Right lobe of liver (tissue), 6 donors: ENCODE measurements around the gene HECTD1. TPM values are rescaled to one million over a fixed set of nuclear protein-coding genes. Genes with fewer than 3 reads are reported as not detected.

Source experiments
- ATAC-seq, 4 donors: fragments of 200-7000 bp; cut with Tn5 transposase; one replicate each; pipeline ENCODE4 v1.9.1; 2020; ENCODE audit warnings: mild to moderate bottlenecking in 4 of 4, moderate library complexity in 4 of 4
- DNase-seq, 3 donors: peaks; one replicate each; pipeline ENCODE4 v3.0.0-alpha.2; 2020
- H3K27ac ChIP-seq, 3 donors: fragments of 200-600 bp; one replicate each; pipeline ENCODE4 v1.8.0; 2022
- H3K27me3 ChIP-seq, 2 donors: fragments of 200-600 bp; one replicate each; pipeline ENCODE4 v1.8.0; 2022
- H3K36me3 ChIP-seq, 4 donors: fragments of 200-600 bp; sonication (generic) in 1 of 4; one replicate each; pipeline versions ENCODE4 v1.5.1 to v1.8.0; 2017 to 2022; ENCODE audit warnings: control low read depth in 1 of 4
- H3K4me1 ChIP-seq, 4 donors: fragments of 200-600 bp; sonication (generic) in 1 of 4; one replicate each; pipeline versions ENCODE4 v1.5.1 to v1.8.0; 2017 to 2022; ENCODE audit warnings: control low read depth in 1 of 4
- H3K4me3 ChIP-seq, 3 donors: fragments of 200-600 bp; one replicate each; pipeline ENCODE4 v1.8.0; 2022
- H3K9me3 ChIP-seq, 4 donors: fragments of 200-600 bp; sonication (generic) in 1 of 4; one replicate each; pipeline versions ENCODE4 v1.5.1 to v1.8.0; 2017 to 2022; ENCODE audit warnings: control low read depth in 1 of 4
- CTCF ChIP-seq, 4 donors: fragments of 200-600 bp in 3 of 4; fragments of 450-650 bp in 1 of 4; IDR thresholded peaks; one replicate each; pipeline versions ENCODE4 v1.5.1 to v1.8.0; 2016 to 2022; ENCODE audit warnings: antibody characterized with exemption in 4 of 4, mild to moderate bottlenecking in 2 of 4
- POLR2A ChIP-seq: fragments of 450-650 bp; IDR thresholded peaks from one replicate; pipeline ENCODE4 v1.6.1; 2017; ENCODE audit warnings: antibody characterized with exemption, mild to moderate bottlenecking
- WGBS: methylation state at CpG from one replicate; pipeline ENCODE4 v1.1.6; 2018; ENCODE audit warnings: low coverage, low lambda C conversion rate; ENCODE audit not compliant: insufficient coverage; ENCODE audit errors: missing lambda C conversion rate; 5-methylcytosine and 5-hydroxymethylcytosine counted together
- intact Hi-C, 2 donors: fragments of 100-400 bp; cut with DNase I; formaldehyde crosslinking; loops; one replicate each; pipeline versions ENCODE4 v1.11.2 to v1.14.1; 2022
- total RNA-seq, 6 experiments: library from RNA; depleted of rRNA in 2 of 6; stranded (reverse); fragments of >200 nt in 2 of 6; fragmentation: NEBNext Ultra II Directional in 3 of 6; extraction: Animal tissue kit (Norgen Biotek cat#: 25700) in 3 of 6; gene quantifications; one replicate each; pipeline versions ENCODE4 v1.1.0 to v1.2.4, GENCODE V29; 2016 to 2023
- donor health status: DM: no; HTN: yes; CAD: no.
- donor health status: DM: no; HTN: no; CAD: no.
- donor health status: DM: no; HTN: no; CAD: no.
- donor health status: DM: no; HTN: yes; CAD: no.
- donor health status: DM: no; HTN: yes; CAD: no.

HECTD1 gene
- total RNA-seq, 6 experiments from 2014 or later, result 77.2 to 167 (median 119) TPM

GRCh38 chr14:31228533-31228932, 20.9 kb upstream of the HECTD1 start:
- Histone ChIP-seq H3K27ac (peak overlapping the region; percentile 57 to 83 (median 76)), H3K27me3 (no peaks in the 10 kb centered on the region), H3K4me1 (peaks cover 0 to 33% (median 7%) of the 10 kb centered on the region in 4 donors), H3K36me3 (no peaks in the 10 kb centered on the region), H3K4me3 (no peak overlapping the region), H3K9me3 (no peaks in the 10 kb centered on the region)
- TF ChIP-seq POLR2A (no peak), CTCF (IDR thresholded peaks at IDR 0.05) (no peak)
- ATAC-seq, result peak in 1 of 4 donors; percentile 2
- intact Hi-C loops, result no loop called here
- DNase-seq, result no peak

- no peak for ATAC-seq
- H3K27ac ChIP-seq, result no peak overlapping the region
- no peak overlapping the region for H3K4me3 ChIP-seq
- 100% methylated on average over 1 of the region's 1 CpG for WGBS
- intact Hi-C loops, result no loop called here
- peaks cover 0 to 16% (median 5%) of the 10 kb centered on the region in 4 donors for H3K4me1 ChIP-seq
- H3K27me3 ChIP-seq, result no peaks in the 10 kb centered on the region
- DNase-seq, result no peak
- no peaks in the 10 kb centered on the region for H3K9me3 ChIP-seq
- no peak for TF ChIP-seq CTCF (IDR thresholded peaks at IDR 0.05)
- no peak for TF ChIP-seq POLR2A
- H3K36me3 ChIP-seq, result no peaks in the 10 kb centered on the region
Measured at GRCh38 chr14:31224808-31225207, 17.2 kb upstream of the HECTD1 start.

- peaks cover 0 to 4% (median 0%) of the 10 kb centered on the region in 4 donors for H3K4me1 ChIP-seq
- DNase-seq, result no peak
- WGBS, result 82% methylated on average over 3 of the region's 3 CpGs
- H3K27me3 ChIP-seq, result no peaks in the 10 kb centered on the region
- no peaks in the 10 kb centered on the region for H3K36me3 ChIP-seq
- TF ChIP-seq CTCF (IDR thresholded peaks at IDR 0.05), result no peak
- no peak for TF ChIP-seq POLR2A
- no peak overlapping the region for H3K27ac ChIP-seq
- no peak overlapping the region for H3K4me3 ChIP-seq
- intact Hi-C loops, result no loop called here
- H3K9me3 ChIP-seq, result no peaks in the 10 kb centered on the region
- ATAC-seq, result no peak
Measured at GRCh38 chr14:31223331-31223730, 15.7 kb upstream of the HECTD1 start.

GRCh38 chr14:31222834-31223233, 15.2 kb upstream of the HECTD1 start:
- H3K9me3 ChIP-seq, result no peaks in the 10 kb centered on the region
- DNase-seq (no peak), ATAC-seq (no peak)
- H3K36me3 ChIP-seq, result no peaks in the 10 kb centered on the region
- H3K4me1 ChIP-seq, result no peaks in the 10 kb centered on the region
- intact Hi-C loops, result no loop called here
- 92% methylated on average over 1 of the region's 1 CpG for WGBS
- TF ChIP-seq POLR2A, result no peak
- no peaks in the 10 kb centered on the region for H3K27me3 ChIP-seq
- H3K4me3 ChIP-seq, result no peak overlapping the region
- no peak overlapping the region for H3K27ac ChIP-seq

GRCh38 chr14:31221266-31221665, 13.7 kb upstream of the HECTD1 start:
- WGBS, result 96% methylated on average over 2 of the region's 2 CpGs
- intact Hi-C loops, result no loop called here
- DNase-seq (no peak), ATAC-seq (no peak)
- Histone ChIP-seq H3K4me3 (no peak overlapping the region), H3K36me3 (no peaks in the 10 kb centered on the region), H3K27ac (no peak overlapping the region), H3K9me3 (no peaks in the 10 kb centered on the region), H3K4me1 (no peaks in the 10 kb centered on the region), H3K27me3 (no peaks in the 10 kb centered on the region)
- TF ChIP-seq POLR2A, result no peak
- no peak for TF ChIP-seq CTCF (IDR thresholded peaks at IDR 0.05)
